ENCODE measurements around the gene RAD51B.

The RAD51B gene

DNA sequence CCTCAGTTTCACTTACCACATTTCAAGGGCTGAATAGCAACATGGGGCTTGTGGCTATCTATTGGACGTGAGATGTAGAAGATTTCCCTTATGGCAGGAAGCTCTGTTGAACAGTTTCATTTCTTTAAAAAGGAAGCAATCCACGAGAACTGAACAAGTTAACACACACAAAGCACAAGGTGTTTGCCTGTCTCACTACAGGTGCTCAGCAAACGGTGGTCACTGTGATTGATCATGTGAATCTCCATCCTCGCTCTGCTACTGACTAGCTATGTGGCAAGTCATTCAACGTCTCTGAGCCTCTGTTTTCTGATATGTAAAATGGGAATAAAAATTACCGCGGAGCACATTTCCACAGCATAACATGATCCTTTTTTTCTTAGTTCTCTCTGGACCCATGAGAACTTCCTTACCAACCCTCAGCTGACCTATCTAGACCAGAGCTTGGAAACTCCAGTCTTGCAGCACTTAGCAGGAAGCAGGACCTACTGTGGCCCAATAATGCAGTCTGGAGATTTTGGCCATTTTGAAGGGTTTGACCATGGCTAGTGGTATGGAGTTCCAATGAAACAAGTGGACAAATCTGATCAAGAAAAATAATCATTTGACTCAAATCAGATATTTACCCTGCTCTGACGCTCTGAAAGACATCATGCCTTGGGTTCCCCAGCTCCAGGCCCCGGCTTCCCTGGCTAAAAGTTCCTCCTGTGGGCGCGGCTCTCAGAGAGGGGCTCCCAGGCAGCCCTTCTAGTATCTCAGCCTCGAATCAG, 694.4 kb downstream of the RAD51B start:
- Histone ChIP-seq H3K27me3 (ENCODE audit: insufficient read depth, poor library complexity, severe bottlenecking) (no peaks in the 10 kb centered on the region), H3K4me3 (replicated peaks; ENCODE audit: insufficient read depth, low read length) (no peak overlapping the region), H3K27ac (replicated peaks) (no peak overlapping the region)
- TF ChIP-seq, protein P1, sequence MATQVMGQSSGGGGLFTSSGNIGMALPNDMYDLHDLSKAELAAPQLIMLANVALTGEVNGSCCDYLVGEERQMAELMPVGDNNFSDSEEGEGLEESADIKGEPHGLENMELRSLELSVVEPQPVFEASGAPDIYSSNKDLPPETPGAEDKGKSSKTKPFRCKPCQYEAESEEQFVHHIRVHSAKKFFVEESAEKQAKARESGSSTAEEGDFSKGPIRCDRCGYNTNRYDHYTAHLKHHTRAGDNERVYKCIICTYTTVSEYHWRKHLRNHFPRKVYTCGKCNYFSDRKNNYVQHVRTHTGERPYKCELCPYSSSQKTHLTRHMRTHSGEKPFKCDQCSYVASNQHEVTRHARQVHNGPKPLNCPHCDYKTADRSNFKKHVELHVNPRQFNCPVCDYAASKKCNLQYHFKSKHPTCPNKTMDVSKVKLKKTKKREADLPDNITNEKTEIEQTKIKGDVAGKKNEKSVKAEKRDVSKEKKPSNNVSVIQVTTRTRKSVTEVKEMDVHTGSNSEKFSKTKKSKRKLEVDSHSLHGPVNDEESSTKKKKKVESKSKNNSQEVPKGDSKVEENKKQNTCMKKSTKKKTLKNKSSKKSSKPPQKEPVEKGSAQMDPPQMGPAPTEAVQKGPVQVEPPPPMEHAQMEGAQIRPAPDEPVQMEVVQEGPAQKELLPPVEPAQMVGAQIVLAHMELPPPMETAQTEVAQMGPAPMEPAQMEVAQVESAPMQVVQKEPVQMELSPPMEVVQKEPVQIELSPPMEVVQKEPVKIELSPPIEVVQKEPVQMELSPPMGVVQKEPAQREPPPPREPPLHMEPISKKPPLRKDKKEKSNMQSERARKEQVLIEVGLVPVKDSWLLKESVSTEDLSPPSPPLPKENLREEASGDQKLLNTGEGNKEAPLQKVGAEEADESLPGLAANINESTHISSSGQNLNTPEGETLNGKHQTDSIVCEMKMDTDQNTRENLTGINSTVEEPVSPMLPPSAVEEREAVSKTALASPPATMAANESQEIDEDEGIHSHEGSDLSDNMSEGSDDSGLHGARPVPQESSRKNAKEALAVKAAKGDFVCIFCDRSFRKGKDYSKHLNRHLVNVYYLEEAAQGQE (IDR thresholded peaks at IDR 0.05; ENCODE audit: insufficient replicate concordance, low read depth): no peak
- TF ChIP-seq GABPA (IDR thresholded peaks at IDR 0.05; ENCODE audit: low read depth) (no peak), POLR2AphosphoS5 (IDR thresholded peaks at IDR 0.05; ENCODE audit: low read depth) (no peak), SPI1 (IDR thresholded peaks at IDR 0.05; ENCODE audit: borderline replicate concordance, low read depth) (no peak)
- TF ChIP-seq, protein P2, sequence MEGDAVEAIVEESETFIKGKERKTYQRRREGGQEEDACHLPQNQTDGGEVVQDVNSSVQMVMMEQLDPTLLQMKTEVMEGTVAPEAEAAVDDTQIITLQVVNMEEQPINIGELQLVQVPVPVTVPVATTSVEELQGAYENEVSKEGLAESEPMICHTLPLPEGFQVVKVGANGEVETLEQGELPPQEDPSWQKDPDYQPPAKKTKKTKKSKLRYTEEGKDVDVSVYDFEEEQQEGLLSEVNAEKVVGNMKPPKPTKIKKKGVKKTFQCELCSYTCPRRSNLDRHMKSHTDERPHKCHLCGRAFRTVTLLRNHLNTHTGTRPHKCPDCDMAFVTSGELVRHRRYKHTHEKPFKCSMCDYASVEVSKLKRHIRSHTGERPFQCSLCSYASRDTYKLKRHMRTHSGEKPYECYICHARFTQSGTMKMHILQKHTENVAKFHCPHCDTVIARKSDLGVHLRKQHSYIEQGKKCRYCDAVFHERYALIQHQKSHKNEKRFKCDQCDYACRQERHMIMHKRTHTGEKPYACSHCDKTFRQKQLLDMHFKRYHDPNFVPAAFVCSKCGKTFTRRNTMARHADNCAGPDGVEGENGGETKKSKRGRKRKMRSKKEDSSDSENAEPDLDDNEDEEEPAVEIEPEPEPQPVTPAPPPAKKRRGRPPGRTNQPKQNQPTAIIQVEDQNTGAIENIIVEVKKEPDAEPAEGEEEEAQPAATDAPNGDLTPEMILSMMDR (IDR thresholded peaks at IDR 0.05; ENCODE audit: insufficient read depth, low read length): no peak
- DNase-seq (ENCODE audit: low read depth in 1 of 2, low spot score in 1 of 2): no peak

DNA sequence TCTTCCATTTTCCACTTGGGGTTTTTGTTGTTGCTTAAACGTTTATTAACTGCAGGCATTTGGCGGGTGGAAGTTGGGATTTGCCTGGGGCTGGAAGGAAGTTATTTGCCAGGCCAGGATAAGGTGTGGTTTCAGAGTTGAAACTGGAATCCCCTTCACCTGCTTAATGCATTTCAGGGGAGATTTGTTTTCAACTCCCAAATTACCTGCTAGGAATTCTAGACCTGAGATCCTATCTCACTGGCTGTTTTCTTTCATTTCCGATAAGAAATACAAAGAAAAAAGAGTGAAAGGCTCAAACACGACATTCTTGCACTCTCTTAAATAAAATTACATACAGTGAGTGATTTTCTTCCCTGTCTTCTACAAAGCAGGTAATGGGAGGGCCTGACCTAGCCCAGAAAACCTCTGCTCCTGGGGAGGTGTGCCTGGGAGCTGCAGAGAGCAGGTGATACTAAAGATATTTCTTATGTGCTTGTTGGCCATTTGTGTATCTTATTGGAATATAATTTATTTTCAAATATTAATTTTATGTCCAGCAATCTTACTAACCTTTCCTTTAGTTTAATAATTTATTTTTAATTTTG, 695.1 kb downstream of the RAD51B start:
- no peaks in the 10 kb centered on the region for H3K27me3 ChIP-seq (ENCODE audit: insufficient read depth, poor library complexity, severe bottlenecking)
- TF ChIP-seq, protein P1 (IDR thresholded peaks at IDR 0.05; ENCODE audit: insufficient replicate concordance, low read depth): no peak
- no peak for TF ChIP-seq POLR2AphosphoS5 (IDR thresholded peaks at IDR 0.05; ENCODE audit: low read depth)
- no peak for TF ChIP-seq SPI1 (IDR thresholded peaks at IDR 0.05; ENCODE audit: borderline replicate concordance, low read depth)
- TF ChIP-seq, protein P2 (IDR thresholded peaks at IDR 0.05; ENCODE audit: insufficient read depth, low read length): no peak
- TF ChIP-seq GABPA (IDR thresholded peaks at IDR 0.05; ENCODE audit: low read depth): no peak
- H3K4me3 ChIP-seq (replicated peaks; ENCODE audit: insufficient read depth, low read length): no peak overlapping the region
- no peak for DNase-seq (ENCODE audit: low read depth in 1 of 2, low spot score in 1 of 2)
- H3K27ac ChIP-seq (replicated peaks): no peak overlapping the region

DNA sequence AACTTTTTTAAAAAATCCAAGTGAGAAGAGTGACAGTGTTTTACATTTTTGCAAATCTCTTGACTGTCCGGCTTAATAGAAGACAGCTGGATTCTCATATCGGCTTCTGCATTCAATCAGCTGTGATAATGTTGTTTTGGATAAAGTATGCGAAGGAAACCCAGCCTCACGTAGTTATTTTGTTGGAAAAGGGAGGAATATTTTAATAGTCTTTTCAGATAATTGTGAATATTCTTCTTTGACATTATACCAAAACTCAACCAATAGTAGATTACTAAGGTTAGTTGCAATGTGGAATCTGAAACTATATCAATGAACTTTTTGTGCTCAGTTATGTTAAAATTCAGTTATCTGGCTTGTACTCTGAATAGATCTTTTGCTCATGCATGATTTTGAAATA, 696.8 kb downstream of the RAD51B start:
- Histone ChIP-seq H3K27me3 (ENCODE audit: insufficient read depth, poor library complexity, severe bottlenecking) (no peaks in the 10 kb centered on the region), H3K27ac (replicated peaks) (no peak overlapping the region), H3K4me3 (replicated peaks; ENCODE audit: insufficient read depth, low read length) (no peak overlapping the region)
- TF ChIP-seq POLR2AphosphoS5 (IDR thresholded peaks at IDR 0.05; ENCODE audit: low read depth) (no peak), GABPA (IDR thresholded peaks at IDR 0.05; ENCODE audit: low read depth) (no peak), SPI1 (IDR thresholded peaks at IDR 0.05; ENCODE audit: borderline replicate concordance, low read depth) (no peak)
- TF ChIP-seq, protein P2 (IDR thresholded peaks at IDR 0.05; ENCODE audit: insufficient read depth, low read length): no peak
- TF ChIP-seq, protein P1 (IDR thresholded peaks at IDR 0.05; ENCODE audit: insufficient replicate concordance, low read depth): no peak
- DNase-seq (ENCODE audit: low read depth in 1 of 2, low spot score in 1 of 2): no peak

Measured in HL-60 (cell line).